Osteoblast (primary cell): ENCODE measurements around the gene DIAPH3. TPM values are rescaled to one million over a fixed set of nuclear protein-coding genes. Genes with fewer than 3 reads are reported as not detected.

Source experiments
- DNase-seq: peaks from one replicate; pipeline ENCODE4 v3.0.0; 2011; ENCODE audit warnings: low spot score, mixed read lengths; ENCODE audit not compliant: insufficient read length; ENCODE audit errors: missing footprints
- H2AFZ ChIP-seq: 2 replicates; pipeline ENCODE4 v1.6.0; 2011; ENCODE audit warnings: mild to moderate bottlenecking, low read length
- H3K27ac ChIP-seq: 2 replicates; pipeline ENCODE4 v1.5.1; 2011; ENCODE audit warnings: mild to moderate bottlenecking, low read depth, low read length, moderate library complexity
- H3K27me3 ChIP-seq: 2 replicates; pipeline ENCODE4 v1.6.0; 2012; ENCODE audit warnings: mild to moderate bottlenecking, control low read depth, inconsistent platforms, low read length, moderate library complexity; ENCODE audit not compliant: insufficient read depth
- H3K36me3 ChIP-seq: 2 replicates; pipeline ENCODE4 v1.5.1; 2011; ENCODE audit warnings: mild to moderate bottlenecking, low read length, control low read depth, moderate library complexity; ENCODE audit not compliant: insufficient read depth
- H3K4me1 ChIP-seq: 2 replicates; pipeline ENCODE4 v1.5.1; 2011; ENCODE audit warnings: mild to moderate bottlenecking, low read length, control low read depth, moderate library complexity; ENCODE audit not compliant: insufficient read depth
- H3K4me2 ChIP-seq: 2 replicates; pipeline ENCODE4 v1.6.0; 2011; ENCODE audit warnings: mild to moderate bottlenecking, low read length; ENCODE audit not compliant: insufficient read depth
- H3K4me3 ChIP-seq: fragments of 200-600 bp; sonication (generic); 3 replicates; pipeline ENCODE4 v1.5.1; 2012; ENCODE audit warnings: mild to moderate bottlenecking, low read length, inconsistent platforms; ENCODE audit not compliant: insufficient read depth
- H3K79me2 ChIP-seq: 2 replicates; pipeline ENCODE4 v1.6.0; 2012; ENCODE audit warnings: mild to moderate bottlenecking, low read length, control low read depth, inconsistent platforms; ENCODE audit not compliant: insufficient read depth
- H3K9me3 ChIP-seq: 2 replicates; pipeline ENCODE4 v1.5.1; 2011; ENCODE audit warnings: low read depth, low read length, control low read depth
- H4K20me1 ChIP-seq: 2 replicates; pipeline ENCODE4 v1.6.0; 2012; ENCODE audit warnings: mild to moderate bottlenecking, low read length, control low read depth; ENCODE audit not compliant: insufficient read depth
- CTCF ChIP-seq: IDR thresholded peaks from 2 replicates; pipeline ENCODE4 v1.5.1; 2011; ENCODE audit warnings: mild to moderate bottlenecking, low read depth, low read length, moderate library complexity; ENCODE audit errors: extremely low read depth
- small RNA-seq: library from RNA; depleted of rRNA; stranded (forward); fragments of <200 nt; gene quantifications from one replicate; pipeline ENCODE3, GENCODE V24; 2012
- total RNA-seq: library from RNA; depleted of rRNA; stranded (reverse); fragments of >200 nt; gene quantifications from 2 replicates; pipeline ENCODE4 v1.2.3, GENCODE V29; 2012

The DIAPH3 gene
- total RNA-seq, 1 donor = 8.3 TPM

DNA sequence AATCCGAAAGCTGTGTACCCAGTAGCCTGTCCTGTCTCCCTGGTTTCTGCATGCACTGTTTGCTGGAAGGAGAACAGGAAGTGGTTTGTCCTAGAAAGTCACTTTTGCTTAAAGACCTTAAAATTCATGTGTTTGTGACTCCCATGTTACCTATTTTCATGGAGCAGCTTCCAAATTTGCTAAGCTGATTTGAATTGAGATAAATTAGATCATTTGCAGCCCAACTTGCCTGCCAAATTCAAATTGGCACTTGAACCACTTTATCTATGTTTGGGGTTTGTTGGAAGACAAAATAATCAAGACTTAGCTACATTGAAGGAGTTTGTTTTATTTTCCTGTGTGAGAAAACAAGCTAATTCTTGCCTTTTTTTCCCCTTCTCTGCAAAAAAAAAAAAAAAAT, 532.5 kb downstream of the DIAPH3 start:
- no peak overlapping the region for H2AFZ ChIP-seq
- H3K27ac ChIP-seq = no peak overlapping the region
- no peak overlapping the region for H3K4me3 ChIP-seq
- no peaks in the 10 kb centered on the region for H4K20me1 ChIP-seq
- DNase-seq = no peak
- H3K79me2 ChIP-seq = no peaks in the 10 kb centered on the region
- peaks cover 4% of the 10 kb centered on the region for H3K27me3 ChIP-seq
- no peaks in the 10 kb centered on the region for H3K4me1 ChIP-seq
- H3K36me3 ChIP-seq = no peaks in the 10 kb centered on the region
- no peak overlapping the region for H3K4me2 ChIP-seq
- no peaks in the 10 kb centered on the region for H3K9me3 ChIP-seq
- TF ChIP-seq CTCF = no peak

DNA sequence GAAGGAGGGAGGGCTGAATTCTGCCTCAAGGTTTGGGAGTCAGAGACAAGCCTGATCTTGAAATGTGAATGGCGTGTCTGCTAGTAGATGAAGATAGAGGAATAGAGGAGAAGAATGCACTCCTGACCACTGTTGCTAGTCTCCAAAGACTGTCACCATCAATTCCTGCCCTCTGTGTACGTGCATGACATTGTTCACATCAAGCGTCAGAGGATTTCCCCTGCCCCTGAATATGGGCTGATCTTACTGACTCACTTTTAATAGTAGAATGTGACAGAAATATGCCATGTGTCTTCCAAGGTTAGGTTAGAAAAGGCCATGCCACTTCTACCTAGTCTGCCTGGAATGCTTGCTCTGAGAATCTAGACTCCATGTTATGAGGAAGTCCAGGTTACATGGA, 538.6 kb downstream of the DIAPH3 start:
- no peak for DNase-seq
- no peaks in the 10 kb centered on the region for H4K20me1 ChIP-seq
- TF ChIP-seq CTCF = no peak
- no peaks in the 10 kb centered on the region for H3K79me2 ChIP-seq
- no peaks in the 10 kb centered on the region for H3K4me1 ChIP-seq
- H2AFZ ChIP-seq = no peak overlapping the region
- no peaks in the 10 kb centered on the region for H3K36me3 ChIP-seq
- no peaks in the 10 kb centered on the region for H3K9me3 ChIP-seq
- peaks cover 8% of the 10 kb centered on the region for H3K27me3 ChIP-seq
- H3K4me2 ChIP-seq = no peak overlapping the region
- no peak overlapping the region for H3K4me3 ChIP-seq
- no peak overlapping the region for H3K27ac ChIP-seq

DNA sequence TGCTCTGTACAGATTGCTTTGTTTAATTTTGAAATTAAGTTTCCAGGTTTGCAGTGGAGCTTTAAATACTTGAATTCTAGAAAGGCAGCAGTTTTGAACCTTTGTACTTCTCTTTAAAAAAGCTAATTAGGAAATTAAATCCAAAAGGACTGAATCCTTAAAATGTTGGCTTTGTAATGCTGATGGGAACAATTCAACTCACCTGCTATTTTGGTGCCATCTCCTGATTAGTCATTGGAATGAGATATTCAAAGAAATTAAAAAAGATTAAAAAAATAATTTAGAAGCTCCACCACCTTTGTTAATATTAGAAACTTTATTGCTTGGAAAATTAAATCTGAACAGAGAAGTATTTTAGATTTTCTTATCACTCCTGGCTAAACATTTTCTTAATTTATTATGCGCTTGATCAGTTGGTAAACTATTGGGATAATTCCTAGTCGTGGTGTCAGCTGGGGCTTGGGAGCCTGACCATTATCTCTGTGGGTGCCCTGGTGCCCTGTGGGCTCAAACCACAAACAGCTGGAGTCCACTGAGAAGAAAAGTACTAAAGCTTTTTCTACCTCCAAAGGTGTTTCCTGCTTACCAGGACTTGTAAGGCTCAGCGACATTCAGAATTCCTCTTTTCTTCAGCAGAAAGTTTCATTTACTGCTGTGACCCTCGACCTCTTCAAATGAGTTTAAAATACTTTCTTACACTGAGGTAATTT, 540.4 kb downstream of the DIAPH3 start:
- no peak for DNase-seq
- H2AFZ ChIP-seq = no peak overlapping the region
- no peak for TF ChIP-seq CTCF
- H3K27me3 ChIP-seq = peaks cover 4% of the 10 kb centered on the region
- H3K27ac ChIP-seq = no peak overlapping the region
- H3K9me3 ChIP-seq = no peaks in the 10 kb centered on the region
- no peak overlapping the region for H3K4me2 ChIP-seq
- no peaks in the 10 kb centered on the region for H3K4me1 ChIP-seq
- H3K79me2 ChIP-seq = no peaks in the 10 kb centered on the region
- no peaks in the 10 kb centered on the region for H4K20me1 ChIP-seq
- H3K4me3 ChIP-seq = no peak overlapping the region
- no peaks in the 10 kb centered on the region for H3K36me3 ChIP-seq

GRCh38 chr13:59621773-59622172, 542.0 kb downstream of the DIAPH3 start:
- no peaks in the 10 kb centered on the region for H3K36me3 ChIP-seq
- DNase-seq = no peak
- H3K27me3 ChIP-seq = peaks cover 4% of the 10 kb centered on the region
- no peaks in the 10 kb centered on the region for H3K79me2 ChIP-seq
- no peaks in the 10 kb centered on the region for H3K9me3 ChIP-seq
- no peaks in the 10 kb centered on the region for H4K20me1 ChIP-seq
- no peak overlapping the region for H3K4me3 ChIP-seq
- no peaks in the 10 kb centered on the region for H3K4me1 ChIP-seq
- H3K4me2 ChIP-seq = no peak overlapping the region
- no peak for TF ChIP-seq CTCF
- no peak overlapping the region for H2AFZ ChIP-seq
- no peak overlapping the region for H3K27ac ChIP-seq

Small RNA genes within 50 kb of the gene (small RNA-seq; reads per million reads assigned to genes)
- gene RN7SL375P (not detected), gene RNY4P28 (not detected)

Other genes with a start within 250 kb of the DIAPH3 start
- gene TDRD3, start 233.3 kb upstream of the DIAPH3 start, total RNA-seq = 33.3 and 33.7 TPM in 2 replicates